Measurements from ENCODE around the gene PAPSS2.
"Not testable (repeated sequence)": the region's sequence is repeated elsewhere in the genome, so short reads cannot be mapped to it uniquely, and the experiment has no call there.

The PAPSS2 gene

DNA sequence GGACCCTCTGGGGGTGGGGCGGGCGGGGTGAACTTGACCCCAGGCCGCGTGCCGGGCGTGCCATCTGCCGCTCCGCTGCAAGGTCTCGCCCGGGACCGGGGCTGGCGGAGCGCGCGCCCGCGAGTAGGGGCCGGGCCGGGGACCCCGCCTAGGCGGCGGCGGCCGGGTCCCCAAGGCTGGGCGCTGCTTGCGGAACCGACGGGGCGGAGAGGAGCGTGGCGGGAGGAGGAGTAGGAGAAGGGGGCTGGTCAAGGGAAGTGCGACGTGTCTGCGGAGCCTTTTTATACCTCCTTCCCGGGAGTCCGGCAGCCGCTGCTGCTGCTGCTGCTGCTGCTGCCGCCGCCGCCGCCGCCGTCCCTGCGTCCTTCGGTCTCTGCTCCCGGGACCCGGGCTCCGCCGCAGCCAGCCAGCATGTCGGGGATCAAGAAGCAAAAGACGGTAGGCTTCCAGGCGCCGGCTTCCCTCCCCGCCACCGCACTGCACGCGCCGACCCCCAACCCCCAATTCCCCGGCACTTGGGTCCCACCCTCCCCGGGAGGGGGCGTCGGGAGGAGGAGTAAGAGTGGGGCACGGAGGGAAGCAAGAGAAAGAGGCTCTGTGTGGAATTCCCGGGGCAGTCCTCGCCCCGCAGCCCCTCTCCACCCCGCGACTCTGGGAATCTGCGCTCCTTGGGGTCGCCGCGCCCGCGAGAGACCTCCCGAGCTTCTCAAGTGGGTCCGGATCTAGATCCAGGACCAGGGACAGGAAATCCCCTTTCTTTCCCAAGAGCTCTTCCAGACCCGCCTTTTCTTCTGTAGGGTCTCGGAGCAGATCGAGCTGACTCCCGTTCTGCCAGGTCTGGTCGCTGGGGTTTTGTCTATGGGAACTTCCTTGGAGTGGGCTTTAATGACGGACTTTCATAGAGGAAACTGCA is at the start of gene PAPSS2:
PAPSS2 (plus strand) TSS at position 308 of the 913 bp plus-strand sequence; CDS start at position 412, 104 bp downstream.
- DNase-seq = peak; percentile 42
- in situ Hi-C loops (cut with MboI; ENCODE audit: low pct_unique_long_range_greater_than_20kb, low sequenced_read_pairs) = no loop called here

DNA sequence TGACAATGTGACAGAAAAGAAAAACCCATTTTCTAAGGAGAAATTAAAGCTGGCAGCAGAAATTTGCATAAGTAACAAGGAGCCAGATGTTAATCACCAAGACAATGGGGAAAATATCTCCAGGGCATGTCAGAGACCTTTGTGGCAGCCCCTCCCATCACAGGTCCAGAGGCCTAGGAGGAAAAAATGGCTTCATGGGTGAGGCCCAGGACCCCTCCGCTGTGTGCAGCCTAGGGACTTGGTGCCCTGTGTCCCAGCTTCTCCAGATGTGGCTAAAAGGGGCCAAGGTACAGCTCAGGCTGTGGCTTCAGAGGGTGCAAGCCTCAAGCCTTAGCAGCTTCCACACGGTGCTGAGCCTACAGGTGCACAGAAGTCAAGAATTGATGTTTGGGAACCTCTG is 48.3 kb upstream of the PAPSS2 start:
- in situ Hi-C loops (cut with MboI; ENCODE audit: low pct_unique_long_range_greater_than_20kb, low sequenced_read_pairs); DNase-seq: not testable (repeated sequence)

DNA sequence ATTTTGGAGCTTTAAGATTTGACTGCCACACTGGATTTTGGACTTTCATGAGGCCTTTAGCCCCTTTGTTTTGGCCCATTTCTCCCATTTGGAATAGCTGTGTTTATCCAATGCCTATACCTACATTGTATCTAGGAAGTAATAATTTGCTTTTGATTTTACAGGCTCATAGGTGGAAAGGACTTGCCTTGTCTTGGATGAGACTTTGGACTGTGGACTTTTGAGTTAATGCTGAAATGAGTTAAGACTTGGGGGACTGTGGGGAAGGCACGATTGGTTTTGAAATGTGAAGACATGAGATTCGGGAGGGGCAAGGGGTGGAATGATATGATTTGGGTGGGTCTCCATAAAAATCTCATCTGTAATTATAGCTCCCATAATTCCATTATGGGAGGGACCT is 47.6 kb upstream of the PAPSS2 start:
- no peak for DNase-seq
- in situ Hi-C loops (cut with MboI; ENCODE audit: low pct_unique_long_range_greater_than_20kb, low sequenced_read_pairs) = no loop called here

DNA sequence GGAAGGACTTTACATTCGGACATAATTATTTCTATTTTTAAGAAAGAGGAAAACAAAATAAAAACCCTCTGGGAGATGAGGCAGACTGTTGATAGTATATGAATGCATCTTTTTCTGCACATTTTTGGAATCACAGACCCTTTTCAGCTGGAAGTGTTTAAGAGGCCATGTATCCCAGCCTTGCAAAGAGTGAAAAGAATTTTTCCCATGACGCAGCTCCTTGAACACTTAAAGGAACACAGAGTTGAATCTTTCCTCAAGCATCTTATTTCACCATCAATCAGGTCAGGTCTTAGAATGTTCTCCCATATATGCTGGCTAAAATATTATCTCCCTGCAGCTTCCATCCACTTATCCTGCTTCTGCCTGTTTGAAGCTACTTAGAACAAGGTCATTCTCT is 45.9 kb upstream of the PAPSS2 start:
- no peak for DNase-seq
- in situ Hi-C loops (cut with MboI; ENCODE audit: low pct_unique_long_range_greater_than_20kb, low sequenced_read_pairs) = no loop called here

DNA sequence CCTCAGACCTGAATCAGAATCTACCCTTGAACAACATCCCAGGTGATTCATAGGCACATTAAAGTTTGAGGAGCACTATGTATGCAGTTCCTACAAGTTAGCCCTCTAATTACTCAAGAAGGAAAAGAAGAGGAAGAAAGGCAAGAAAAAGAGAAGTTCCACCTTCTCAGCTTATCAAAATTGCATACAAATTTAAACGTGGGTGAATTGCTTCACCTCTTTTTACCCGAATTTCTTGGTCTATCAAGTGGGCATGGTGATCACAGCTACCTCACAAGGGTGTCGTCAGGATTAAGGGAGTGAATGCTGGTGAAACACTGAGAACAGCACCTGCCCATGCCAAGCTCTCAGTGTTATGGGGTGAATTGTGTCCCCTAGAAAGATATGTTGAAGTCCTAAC is 43.8 kb upstream of the PAPSS2 start:
- in situ Hi-C loops (cut with MboI; ENCODE audit: low pct_unique_long_range_greater_than_20kb, low sequenced_read_pairs) = no loop called here

DNA sequence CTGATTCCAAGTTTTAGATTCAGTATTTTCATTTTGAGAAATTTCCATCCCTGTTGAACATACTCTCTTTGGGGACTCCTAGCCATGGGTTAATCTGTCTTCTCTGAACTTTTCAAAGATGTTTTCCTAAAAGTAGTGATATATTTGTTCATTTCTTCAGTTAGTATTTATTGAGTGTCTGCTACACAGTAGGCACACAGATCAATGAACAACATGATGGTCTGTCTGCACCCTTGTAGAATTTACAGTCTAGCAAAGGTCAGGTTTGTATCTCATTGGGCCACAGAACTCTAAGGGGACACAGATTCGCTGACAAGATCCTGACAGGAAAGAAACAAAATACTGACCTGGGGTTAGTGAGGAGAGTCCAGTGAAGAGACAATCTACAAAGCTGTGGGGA is 42.2 kb upstream of the PAPSS2 start:
- no peak for DNase-seq
- in situ Hi-C loops (cut with MboI; ENCODE audit: low pct_unique_long_range_greater_than_20kb, low sequenced_read_pairs) = no loop called here

More for the DNA sequence above, 43.8 kb upstream of the PAPSS2 start:
- peak; percentile 25 for DNase-seq

DNA sequence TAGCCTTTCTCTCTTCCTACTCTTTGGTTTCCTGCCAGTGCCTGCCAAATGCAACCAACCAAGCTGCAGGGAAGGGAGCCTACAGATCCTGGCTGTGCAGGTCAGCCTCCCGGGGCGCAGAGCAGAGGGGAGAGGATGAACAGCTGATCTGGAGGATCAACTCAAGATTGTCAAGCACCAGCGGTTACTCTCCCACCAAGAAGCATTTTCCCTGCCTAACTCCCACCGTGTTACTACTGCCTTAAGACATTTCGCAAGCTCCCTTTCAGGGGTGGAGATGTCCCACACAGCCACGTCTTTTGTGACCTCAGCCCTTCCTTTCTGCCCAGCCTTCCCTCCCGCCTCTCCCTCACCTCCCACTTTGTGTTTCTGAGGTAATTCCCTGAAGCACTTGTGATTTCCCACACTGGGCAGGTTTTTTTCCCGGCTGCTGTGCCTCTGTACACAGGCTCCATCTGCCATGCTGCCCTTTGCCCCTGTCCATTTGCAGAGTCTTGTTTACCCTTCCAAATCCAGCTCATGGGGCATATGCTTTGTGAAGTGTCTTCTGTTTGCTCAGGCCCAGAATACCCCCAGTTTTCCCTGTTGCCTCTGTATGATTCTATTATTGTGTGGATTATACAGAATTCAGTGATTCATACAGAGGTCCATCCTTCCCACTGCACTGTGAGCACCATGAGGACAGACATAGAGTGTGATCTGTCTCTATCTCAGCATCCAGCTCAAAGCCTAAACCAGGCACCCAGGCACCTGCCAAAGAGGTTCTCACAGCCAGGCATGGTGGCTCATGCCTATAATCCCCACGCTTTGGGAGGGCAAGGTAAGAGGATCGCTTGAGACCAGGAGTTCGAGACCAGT is 40.9 kb upstream of the PAPSS2 start:
- peak; percentile 21 for DNase-seq
- in situ Hi-C loops (cut with MboI; ENCODE audit: low pct_unique_long_range_greater_than_20kb, low sequenced_read_pairs) = no loop called here

DNA sequence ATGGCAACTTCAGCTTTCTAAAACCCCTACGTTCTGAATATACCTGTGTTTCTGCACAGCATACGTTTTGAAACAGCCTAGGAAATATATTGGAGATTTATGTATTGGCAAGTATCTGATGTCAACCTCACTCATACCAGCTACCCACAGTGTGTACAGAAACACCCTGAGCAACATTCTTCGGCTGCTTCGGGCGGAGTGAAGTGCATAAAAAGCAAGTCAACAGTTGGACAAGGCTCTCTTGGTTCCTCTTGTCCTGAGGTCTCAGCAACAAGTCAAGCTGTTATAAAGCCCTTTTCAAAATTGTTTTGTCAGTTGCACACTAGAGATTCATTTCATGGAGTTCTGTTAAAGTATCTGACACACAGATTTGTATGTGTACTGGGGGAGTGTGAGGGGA is 40.0 kb upstream of the PAPSS2 start:
- no peak for DNase-seq
- in situ Hi-C loops (cut with MboI; ENCODE audit: low pct_unique_long_range_greater_than_20kb, low sequenced_read_pairs) = no loop called here

DNA sequence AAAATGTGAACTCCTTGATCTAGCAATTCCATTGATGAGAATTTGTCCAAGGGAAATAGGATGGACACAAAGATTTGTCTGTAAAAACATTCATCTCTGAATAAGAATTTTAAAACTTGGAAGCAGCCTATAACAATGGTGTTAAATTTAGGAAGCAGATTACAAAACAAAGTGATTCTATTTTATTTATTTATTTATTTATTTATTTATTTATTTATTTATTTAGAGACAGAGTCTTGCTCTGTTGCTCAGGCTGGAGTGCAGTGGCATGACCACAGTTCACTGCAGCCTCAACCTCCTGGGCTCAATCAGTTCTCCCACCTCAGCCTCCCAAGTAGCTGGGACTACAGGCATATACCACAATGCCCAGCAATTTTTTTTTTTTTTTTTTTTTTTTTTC is 38.2 kb upstream of the PAPSS2 start:
- in situ Hi-C loops (cut with MboI; ENCODE audit: low pct_unique_long_range_greater_than_20kb, low sequenced_read_pairs) = not testable (repeated sequence)

DNA sequence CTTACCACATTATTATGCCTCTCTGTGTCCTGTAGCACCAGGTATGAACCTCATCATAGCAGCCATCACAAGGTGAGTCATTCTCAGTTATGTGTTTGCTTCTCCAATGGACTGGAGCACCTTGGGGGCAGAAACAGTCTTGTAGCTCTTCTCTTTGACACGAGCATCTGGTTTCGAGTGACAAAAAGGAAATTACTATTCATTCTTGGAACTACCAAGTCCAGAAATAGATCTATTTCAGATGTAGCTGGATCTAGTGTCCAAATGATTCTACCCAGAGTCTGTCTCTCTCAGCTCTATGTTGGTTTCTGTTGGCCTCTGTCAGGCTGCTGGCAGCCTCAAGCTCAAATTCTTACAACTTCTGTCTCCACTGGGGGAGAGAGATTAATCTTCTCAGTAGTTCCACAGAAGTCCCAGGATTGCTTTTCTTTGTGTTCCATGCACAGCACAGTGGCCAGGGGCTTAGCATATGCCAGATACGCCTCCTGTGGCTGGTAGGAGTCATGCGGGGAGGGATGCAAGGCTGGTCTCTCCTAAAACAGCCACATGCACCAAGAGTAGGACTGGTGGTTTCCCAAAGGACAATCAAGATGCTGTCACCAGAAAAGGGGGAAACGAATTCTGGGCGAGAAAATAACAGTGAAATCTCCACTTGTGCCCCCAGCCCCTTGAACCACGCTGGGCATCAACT is 37.2 kb upstream of the PAPSS2 start:
- in situ Hi-C loops (cut with MboI; ENCODE audit: low pct_unique_long_range_greater_than_20kb, low sequenced_read_pairs) = no loop called here
- peak; percentile 4 for DNase-seq

More for the DNA sequence above, 38.2 kb upstream of the PAPSS2 start:
- DNase-seq = not testable (repeated sequence)

DNA sequence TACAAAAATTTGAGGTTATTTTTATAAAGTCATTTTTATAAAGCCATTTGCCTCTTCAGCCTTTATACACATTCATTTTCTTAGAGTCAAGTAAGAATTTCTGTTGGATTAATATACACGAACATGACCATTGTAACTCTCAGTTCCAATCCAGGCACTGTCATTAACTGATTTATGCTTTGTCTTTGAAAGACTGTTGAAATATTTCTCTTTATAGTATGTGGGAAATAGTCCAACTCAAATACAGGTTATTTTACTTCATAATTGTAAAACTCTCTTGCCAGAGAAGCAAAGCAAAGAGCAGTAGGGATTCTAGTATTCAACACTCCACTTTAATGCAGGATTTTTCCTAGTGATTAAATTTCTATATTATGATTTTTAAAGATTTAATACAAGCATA is 36.5 kb upstream of the PAPSS2 start:
- in situ Hi-C loops (cut with MboI; ENCODE audit: low pct_unique_long_range_greater_than_20kb, low sequenced_read_pairs) = no loop called here
- no peak for DNase-seq

DNA sequence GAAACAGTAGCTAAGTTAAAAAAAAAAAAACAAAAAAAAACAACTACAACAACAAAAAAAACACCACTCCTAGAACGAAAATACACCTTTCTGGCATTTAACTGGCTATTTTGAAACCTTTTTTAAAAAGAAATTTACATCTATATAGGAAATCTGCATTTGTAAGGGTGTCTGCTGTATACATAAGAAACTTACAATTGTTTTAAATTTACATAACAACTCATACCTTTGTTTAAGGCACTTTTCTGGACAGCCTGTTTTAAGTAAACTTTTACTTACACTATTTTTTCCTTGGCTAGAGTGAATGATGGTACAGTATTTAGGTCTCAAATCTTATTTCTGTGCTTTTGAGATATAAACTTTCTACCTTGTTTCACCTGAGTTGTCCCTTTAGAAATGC is 34.0 kb upstream of the PAPSS2 start:
- in situ Hi-C loops (cut with MboI; ENCODE audit: low pct_unique_long_range_greater_than_20kb, low sequenced_read_pairs) = no loop called here
- DNase-seq = no peak

DNA sequence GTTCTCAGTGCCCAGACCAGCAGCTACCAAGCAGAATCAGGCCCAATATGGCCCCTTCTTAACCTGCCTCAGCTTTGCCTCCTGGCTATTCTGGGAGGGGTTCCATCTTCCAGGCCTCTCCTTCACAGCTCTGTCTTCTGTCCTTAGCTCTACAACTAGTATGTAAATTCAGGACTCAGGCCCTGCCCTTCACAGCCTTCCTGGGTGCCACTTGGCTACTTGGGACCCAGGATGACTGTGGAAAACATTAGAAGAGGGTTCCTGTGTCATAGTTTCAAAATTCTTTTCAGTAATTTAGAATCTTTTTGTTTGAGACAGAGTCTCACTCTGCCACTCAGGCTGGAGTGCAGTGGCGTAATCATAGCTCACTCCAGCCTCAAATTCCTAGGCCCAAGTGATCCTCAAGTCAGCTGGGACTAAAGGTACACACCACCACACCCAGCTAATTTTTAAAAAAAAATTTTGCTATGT is 33.2 kb upstream of the PAPSS2 start:
- no peak for DNase-seq
- in situ Hi-C loops (cut with MboI; ENCODE audit: low pct_unique_long_range_greater_than_20kb, low sequenced_read_pairs) = no loop called here

DNA sequence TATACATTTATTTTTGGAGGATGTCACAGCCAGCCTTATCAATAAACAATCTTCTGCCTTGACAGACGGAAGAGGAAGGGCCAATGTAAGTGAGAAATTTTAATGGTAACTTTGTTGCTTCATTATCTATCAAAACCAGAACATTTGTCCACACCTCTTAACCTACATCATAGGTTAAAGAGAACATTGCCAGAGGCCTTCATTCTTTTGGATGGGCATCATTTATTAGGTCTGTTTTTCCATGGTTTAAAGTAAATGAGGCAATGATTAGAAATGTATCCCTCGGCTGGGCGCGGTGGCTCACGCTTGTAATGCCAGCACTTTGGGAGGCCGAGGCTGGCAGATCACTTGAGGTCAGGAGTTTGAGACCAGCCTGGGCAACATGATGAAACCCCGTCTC is 29.5 kb upstream of the PAPSS2 start:
- in situ Hi-C loops (cut with MboI; ENCODE audit: low pct_unique_long_range_greater_than_20kb, low sequenced_read_pairs) = no loop called here

DNA sequence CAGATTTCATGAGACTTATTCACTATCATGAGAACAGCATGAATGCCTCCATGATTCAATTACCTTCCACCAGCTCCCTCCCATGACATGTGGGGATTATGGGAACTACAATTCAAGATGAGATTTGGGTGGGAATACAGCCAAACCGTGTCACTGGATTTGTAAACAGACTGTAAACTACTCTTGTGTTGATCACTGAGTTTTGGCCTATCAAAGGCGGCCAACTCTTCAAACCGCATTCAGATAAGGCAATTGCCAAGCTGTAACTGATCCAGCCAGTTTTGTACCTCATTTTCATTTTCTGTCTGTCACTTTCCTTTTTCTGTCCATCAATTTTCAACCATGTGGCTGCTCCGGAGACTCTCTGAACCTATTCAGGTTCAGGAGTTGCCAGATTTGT is 27.2 kb upstream of the PAPSS2 start:
- no peak for DNase-seq
- in situ Hi-C loops (cut with MboI; ENCODE audit: low pct_unique_long_range_greater_than_20kb, low sequenced_read_pairs) = no loop called here

More for the DNA sequence above, 29.5 kb upstream of the PAPSS2 start:
- DNase-seq = no peak

DNA sequence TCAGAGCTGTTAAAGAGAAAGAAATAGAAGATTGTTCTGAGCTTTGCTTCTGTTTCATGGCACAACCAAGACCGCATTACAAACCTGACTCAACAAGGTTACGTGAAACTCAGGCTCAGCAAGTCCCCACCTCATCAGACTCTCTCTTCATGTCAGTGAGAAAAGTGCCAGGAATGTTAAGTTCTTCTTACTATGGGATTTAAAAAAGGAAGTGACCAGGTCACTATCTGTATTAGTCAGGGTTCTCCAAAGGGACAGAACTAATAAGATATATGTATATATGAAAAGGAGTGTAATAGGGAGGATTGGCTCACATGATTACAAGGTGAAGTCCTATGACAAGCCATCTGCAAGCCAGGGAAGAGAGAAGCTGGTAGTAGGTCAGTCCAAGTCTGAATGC is 25.4 kb upstream of the PAPSS2 start:
- no peak for DNase-seq
- in situ Hi-C loops (cut with MboI; ENCODE audit: low pct_unique_long_range_greater_than_20kb, low sequenced_read_pairs) = no loop called here

DNA sequence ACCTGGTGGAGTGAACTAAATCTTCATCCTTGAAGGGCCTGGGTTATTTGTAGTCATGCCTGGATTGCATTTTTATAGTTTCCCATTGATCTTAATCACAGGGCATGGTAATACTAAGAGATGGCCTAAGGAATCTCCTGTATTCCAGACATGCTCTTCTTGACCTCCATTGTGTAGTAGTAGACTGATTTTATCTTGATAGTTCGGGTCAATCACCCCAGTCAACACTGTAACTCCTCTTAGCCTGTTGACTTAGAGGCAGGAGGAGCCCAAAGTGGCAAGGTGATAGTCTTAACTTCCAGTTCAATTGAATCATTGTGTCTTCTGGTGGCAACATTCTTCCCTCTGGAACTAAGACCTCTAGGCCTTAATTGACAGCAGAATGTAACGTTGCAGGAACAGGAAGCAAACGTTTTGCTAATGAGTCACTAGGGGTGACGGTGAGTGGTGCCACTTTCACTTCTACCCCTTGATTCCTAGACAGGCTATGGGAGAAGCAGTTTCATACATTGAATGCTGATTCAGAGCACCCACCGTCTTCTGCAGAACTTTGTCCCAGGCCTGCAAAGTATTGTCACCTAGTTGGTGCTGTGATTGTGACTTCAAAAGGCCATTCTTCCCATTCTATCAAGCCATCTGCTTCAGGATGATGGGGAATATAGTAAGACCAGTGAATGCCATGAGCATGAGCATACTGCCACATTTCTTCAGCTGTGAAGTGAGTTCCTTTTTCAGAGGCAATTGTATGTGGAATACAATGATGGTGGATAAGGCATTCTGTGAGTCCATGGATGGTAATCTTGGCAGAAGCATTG is 24.0 kb upstream of the PAPSS2 start:
- in situ Hi-C loops (cut with MboI; ENCODE audit: low pct_unique_long_range_greater_than_20kb, low sequenced_read_pairs) = no loop called here

DNA sequence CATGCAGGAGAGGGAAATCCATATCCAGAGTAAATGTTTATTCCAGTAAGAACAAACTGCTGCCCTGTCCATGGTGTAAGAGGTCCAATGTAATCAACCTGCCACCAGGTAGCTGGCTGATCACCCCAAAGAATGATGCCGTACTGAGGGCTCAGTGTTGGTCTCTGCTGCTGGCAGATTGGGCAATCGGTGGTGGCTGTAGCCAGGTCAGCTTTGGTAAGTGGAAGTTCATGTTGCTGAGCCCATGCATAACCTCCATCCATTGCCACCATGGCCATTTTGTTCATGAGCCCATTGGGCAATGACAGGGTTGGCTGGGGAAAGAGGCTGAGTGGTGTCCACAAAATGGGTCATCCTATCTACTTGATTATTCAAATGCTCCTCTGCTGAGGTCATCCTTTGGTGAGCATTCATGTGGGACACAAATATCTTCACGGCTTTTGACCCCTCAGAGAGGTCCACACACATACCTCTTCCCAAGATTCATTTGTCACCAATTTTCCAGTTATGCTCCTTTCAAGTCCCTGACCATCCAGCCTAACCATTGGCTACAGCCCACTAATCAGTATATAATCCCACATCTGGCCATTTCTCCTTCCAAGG is 23.3 kb upstream of the PAPSS2 start:
- in situ Hi-C loops (cut with MboI; ENCODE audit: low pct_unique_long_range_greater_than_20kb, low sequenced_read_pairs) = no loop called here
- no peak for DNase-seq

More for the DNA sequence above, 24.0 kb upstream of the PAPSS2 start:
- DNase-seq = peak; percentile 39
